HepG2 (cell line): Measurements from ENCODE around the gene BLCAP. TPM values are rescaled to one million over a fixed set of nuclear protein-coding genes. Genes with fewer than 3 reads are reported as not detected.

ENCODE experiments used
- CBFB ChIP-seq: sonication (generic); formaldehyde crosslinking; IDR thresholded peaks from 2 replicates; pipeline ENCODE4 v1.4.0; 2020; ENCODE audit warnings: missing genetic modification reagents
- KDM3A ChIP-seq: IDR thresholded peaks from 2 replicates; pipeline ENCODE4 v1.6.1; 2018; ENCODE audit warnings: low read depth, missing compliant biosample characterization
- RORA ChIP-seq: sonication (generic); formaldehyde crosslinking; IDR thresholded peaks from 2 replicates; pipeline ENCODE4 v1.5.0; 2020; ENCODE audit warnings: mild to moderate bottlenecking, missing genetic modification reagents, moderate library complexity
- SIX4 ChIP-seq: sonication (generic); formaldehyde crosslinking; IDR thresholded peaks from 2 replicates; pipeline ENCODE4 v1.4.0; 2020; ENCODE audit warnings: missing genetic modification reagents
- TBL1XR1 ChIP-seq: fragments of 150-350 bp; IDR thresholded peaks from 2 replicates; pipeline ENCODE4 v1.6.1; 2014; ENCODE audit warnings: borderline replicate concordance, low read length; ENCODE audit not compliant: partially characterized antibody
- TEAD2 ChIP-seq: sonication (generic); formaldehyde crosslinking; IDR thresholded peaks from 2 replicates; pipeline ENCODE4 v1.9.0; 2021; ENCODE audit warnings: missing genetic modification reagents
- ZC3H4 ChIP-seq: sonication (generic); formaldehyde crosslinking; IDR thresholded peaks from 2 replicates; pipeline ENCODE4 v1.4.0; 2020; ENCODE audit warnings: missing genetic modification reagents, borderline replicate concordance
- ZFAT ChIP-seq: sonication (generic); formaldehyde crosslinking; conservative IDR thresholded peaks from 2 replicates; pipeline ENCODE4 v1.8.1; 2023; ENCODE audit warnings: missing genetic modification reagents, inconsistent platforms
- ZFP36L2 ChIP-seq: sonication (generic); formaldehyde crosslinking; IDR thresholded peaks from 2 replicates; pipeline ENCODE4 v1.4.0; 2020; ENCODE audit warnings: missing genetic modification reagents
- ZFP62 ChIP-seq: sonication (generic); formaldehyde crosslinking; IDR thresholded peaks from 2 replicates; pipeline ENCODE4 v1.4.0; 2020; ENCODE audit warnings: missing genetic modification reagents
- ZNF260 ChIP-seq: sonication (generic); formaldehyde crosslinking; IDR thresholded peaks from 2 replicates; pipeline ENCODE4 v1.4.0; 2020; ENCODE audit warnings: missing genetic modification reagents, low read depth, mild to moderate bottlenecking, borderline replicate concordance
- ZNF3 ChIP-seq: IDR thresholded peaks from 2 replicates; pipeline ENCODE4 v1.7.0; 2017; ENCODE audit warnings: inconsistent platforms
- ZNF33B ChIP-seq: sonication (generic); formaldehyde crosslinking; IDR thresholded peaks from 2 replicates; pipeline ENCODE4 v1.5.1; 2020; ENCODE audit warnings: mild to moderate bottlenecking, missing genetic modification reagents
- ZNF567 ChIP-seq: sonication (generic); formaldehyde crosslinking; IDR thresholded peaks from 2 replicates; pipeline ENCODE4 v1.8.1; 2023; ENCODE audit warnings: mild to moderate bottlenecking, missing genetic modification reagents, borderline replicate concordance
- ZNF720 ChIP-seq: sonication (generic); formaldehyde crosslinking; IDR thresholded peaks from 2 replicates; pipeline ENCODE4 v1.4.0; 2020; ENCODE audit warnings: missing genetic modification reagents
- ZNF850 ChIP-seq: sonication (generic); formaldehyde crosslinking; conservative IDR thresholded peaks from 2 replicates; pipeline ENCODE4 v1.9.0; 2021; ENCODE audit warnings: mild to moderate bottlenecking, missing genetic modification reagents
- polyA plus RNA-seq, 8 experiments: library from polyadenylated mRNA; depleted of rRNA in 3 of 8; stranded (reverse) in 7 of 8; unstranded in 1 of 8; fragments of >200 nt; fragmentation: Illumina TruSeq in 4 of 8; extraction: Trizol in 4 of 8; gene quantifications; 2 replicates each; pipeline versions ENCODE4 v1.2.1 to v1.2.3, GENCODE V29; 2011 to 2016; ENCODE audit warnings: low read depth in 4 of 8, missing spikeins in 1 of 8, mixed read lengths in 1 of 8; ENCODE audit not compliant: insufficient read depth in 1 of 8
- total RNA-seq, 5 experiments: library from RNA; depleted of rRNA; stranded (reverse); fragments of >200 nt; fragmentation: Illumina TruSeq; extraction: Trizol; gene quantifications; 2 replicates each; pipeline ENCODE4 v1.2.3, GENCODE V29; 2016; ENCODE audit warnings: low read depth in 1 of 5
- TF ChIP-seq, protein P1 (sequence below): sonication (generic); formaldehyde crosslinking; IDR thresholded peaks from 2 replicates; pipeline ENCODE4 v1.4.0; 2020; ENCODE audit warnings: mild to moderate bottlenecking, missing genetic modification reagents
- TF ChIP-seq, protein P2 (sequence below): sonication (generic); formaldehyde crosslinking; IDR thresholded peaks from 2 replicates; pipeline ENCODE4 v1.5.1; 2020; ENCODE audit warnings: missing genetic modification reagents, mild to moderate bottlenecking, borderline replicate concordance
- TF ChIP-seq, protein P3 (sequence below): sonication (generic); formaldehyde crosslinking; IDR thresholded peaks from 2 replicates; pipeline ENCODE4 v1.5.1; 2020; ENCODE audit warnings: missing genetic modification reagents, mild to moderate bottlenecking, borderline replicate concordance
- TF ChIP-seq, protein P4 (sequence below): sonication (generic); formaldehyde crosslinking; IDR thresholded peaks from 2 replicates; pipeline ENCODE4 v1.9.0; 2022; ENCODE audit warnings: missing genetic modification reagents, mild to moderate bottlenecking, borderline replicate concordance
- TF ChIP-seq, protein P5 (sequence below): sonication (generic); formaldehyde crosslinking; IDR thresholded peaks from 2 replicates; pipeline ENCODE4 v1.5.0; 2020; ENCODE audit warnings: mild to moderate bottlenecking, missing genetic modification reagents

The BLCAP gene
- total and polyA plus RNA-seq, 2 of the 13 experiments (the other 11 are each of a cell fraction or from before 2014, with no cell fraction given) = 52.4 to 86.8 TPM

DNA sequence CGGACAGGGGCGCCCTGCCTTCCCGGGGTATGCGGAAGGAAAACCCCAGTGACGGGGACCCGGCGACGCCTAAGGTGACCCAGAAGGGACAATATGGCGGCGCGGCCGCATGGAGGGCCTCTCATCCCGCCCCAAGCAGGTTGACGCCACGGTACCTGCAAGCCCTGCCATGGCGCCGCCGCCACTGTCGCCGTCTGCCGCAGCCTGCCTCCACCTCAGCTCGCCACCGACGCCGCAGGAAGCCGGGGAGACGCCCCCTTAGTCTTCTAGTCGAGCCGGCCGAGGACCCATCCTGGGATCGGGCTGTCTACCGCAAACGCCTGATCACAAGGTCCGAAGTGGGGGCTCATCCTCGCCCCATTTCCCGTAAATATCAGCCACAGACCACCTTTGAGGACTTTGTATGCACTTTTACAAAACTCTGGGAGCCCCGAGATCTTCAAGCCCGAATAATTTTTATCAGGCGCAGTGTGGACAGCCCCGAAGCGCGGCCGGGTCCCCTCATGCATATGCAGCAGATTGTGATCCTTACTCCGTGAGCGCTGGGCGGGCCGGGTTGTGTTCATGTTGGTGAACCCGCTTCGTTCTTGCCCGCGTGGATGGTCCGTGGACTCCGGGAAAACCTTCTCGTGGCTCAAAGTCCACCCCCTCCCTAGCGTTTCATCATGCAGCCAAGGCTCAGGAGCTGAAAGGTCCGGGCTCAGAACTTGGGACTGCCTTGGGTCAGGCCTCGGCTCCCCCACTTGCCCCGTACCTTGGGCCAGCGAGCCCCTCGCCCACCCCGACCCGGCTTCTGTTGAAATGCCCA is at the start of gene BLCAP (continued):
- TF ChIP-seq, protein P1, sequence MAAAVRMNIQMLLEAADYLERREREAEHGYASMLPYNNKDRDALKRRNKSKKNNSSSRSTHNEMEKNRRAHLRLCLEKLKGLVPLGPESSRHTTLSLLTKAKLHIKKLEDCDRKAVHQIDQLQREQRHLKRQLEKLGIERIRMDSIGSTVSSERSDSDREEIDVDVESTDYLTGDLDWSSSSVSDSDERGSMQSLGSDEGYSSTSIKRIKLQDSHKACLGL (CRISPR knock-in tag) = peak; percentile 86
- TF ChIP-seq RORA (CRISPR knock-in tag) (no peak; the same call in 1 of the 2 replicates), ZNF260 (no peak), ZFP62 (CRISPR knock-in tag) (no peak), ZNF567 (peak; percentile 67), ZNF3 (CRISPR knock-in tag) (no peak), TEAD2 (CRISPR knock-in tag) (no peak), CBFB (CRISPR knock-in tag) (peak; percentile 88), TBL1XR1 (peak; percentile 74), ZNF850 (CRISPR knock-in tag) (peak; percentile 88; the same call in 1 of the 2 replicates), ZC3H4 (CRISPR knock-in tag) (0 out of 2 replicates have a peak, but pooled peaks have one; percentile 71), ZNF720 (CRISPR knock-in tag) (0 out of 2 replicates have a peak, but pooled peaks have one; percentile 25), ZNF33B (CRISPR knock-in tag) (no peak), KDM3A (CRISPR knock-in tag) (peak; percentile 83), ZFP36L2 (CRISPR knock-in tag) (peak; percentile 59), ZFAT (CRISPR knock-in tag) (no peak), SIX4 (CRISPR knock-in tag) (no peak)
- TF ChIP-seq, protein P2, sequence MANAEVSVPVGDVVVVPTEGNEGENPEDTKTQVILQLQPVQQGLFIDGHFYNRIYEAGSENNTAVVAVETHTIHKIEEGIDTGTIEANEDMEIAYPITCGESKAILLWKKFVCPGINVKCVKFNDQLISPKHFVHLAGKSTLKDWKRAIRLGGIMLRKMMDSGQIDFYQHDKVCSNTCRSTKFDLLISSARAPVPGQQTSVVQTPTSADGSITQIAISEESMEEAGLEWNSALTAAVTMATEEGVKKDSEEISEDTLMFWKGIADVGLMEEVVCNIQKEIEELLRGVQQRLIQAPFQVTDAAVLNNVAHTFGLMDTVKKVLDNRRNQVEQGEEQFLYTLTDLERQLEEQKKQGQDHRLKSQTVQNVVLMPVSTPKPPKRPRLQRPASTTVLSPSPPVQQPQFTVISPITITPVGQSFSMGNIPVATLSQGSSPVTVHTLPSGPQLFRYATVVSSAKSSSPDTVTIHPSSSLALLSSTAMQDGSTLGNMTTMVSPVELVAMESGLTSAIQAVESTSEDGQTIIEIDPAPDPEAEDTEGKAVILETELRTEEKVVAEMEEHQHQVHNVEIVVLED (CRISPR knock-in tag) = peak; percentile 79; the same call in 1 of the 2 replicates
- TF ChIP-seq, protein P3, sequence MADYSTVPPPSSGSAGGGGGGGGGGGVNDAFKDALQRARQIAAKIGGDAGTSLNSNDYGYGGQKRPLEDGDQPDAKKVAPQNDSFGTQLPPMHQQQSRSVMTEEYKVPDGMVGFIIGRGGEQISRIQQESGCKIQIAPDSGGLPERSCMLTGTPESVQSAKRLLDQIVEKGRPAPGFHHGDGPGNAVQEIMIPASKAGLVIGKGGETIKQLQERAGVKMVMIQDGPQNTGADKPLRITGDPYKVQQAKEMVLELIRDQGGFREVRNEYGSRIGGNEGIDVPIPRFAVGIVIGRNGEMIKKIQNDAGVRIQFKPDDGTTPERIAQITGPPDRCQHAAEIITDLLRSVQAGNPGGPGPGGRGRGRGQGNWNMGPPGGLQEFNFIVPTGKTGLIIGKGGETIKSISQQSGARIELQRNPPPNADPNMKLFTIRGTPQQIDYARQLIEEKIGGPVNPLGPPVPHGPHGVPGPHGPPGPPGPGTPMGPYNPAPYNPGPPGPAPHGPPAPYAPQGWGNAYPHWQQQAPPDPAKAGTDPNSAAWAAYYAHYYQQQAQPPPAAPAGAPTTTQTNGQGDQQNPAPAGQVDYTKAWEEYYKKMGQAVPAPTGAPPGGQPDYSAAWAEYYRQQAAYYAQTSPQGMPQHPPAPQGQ (CRISPR knock-in tag) = no peak
- TF ChIP-seq, protein P4, sequence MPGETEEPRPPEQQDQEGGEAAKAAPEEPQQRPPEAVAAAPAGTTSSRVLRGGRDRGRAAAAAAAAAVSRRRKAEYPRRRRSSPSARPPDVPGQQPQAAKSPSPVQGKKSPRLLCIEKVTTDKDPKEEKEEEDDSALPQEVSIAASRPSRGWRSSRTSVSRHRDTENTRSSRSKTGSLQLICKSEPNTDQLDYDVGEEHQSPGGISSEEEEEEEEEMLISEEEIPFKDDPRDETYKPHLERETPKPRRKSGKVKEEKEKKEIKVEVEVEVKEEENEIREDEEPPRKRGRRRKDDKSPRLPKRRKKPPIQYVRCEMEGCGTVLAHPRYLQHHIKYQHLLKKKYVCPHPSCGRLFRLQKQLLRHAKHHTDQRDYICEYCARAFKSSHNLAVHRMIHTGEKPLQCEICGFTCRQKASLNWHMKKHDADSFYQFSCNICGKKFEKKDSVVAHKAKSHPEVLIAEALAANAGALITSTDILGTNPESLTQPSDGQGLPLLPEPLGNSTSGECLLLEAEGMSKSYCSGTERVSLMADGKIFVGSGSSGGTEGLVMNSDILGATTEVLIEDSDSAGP (CRISPR knock-in tag) = peak; percentile 95
- TF ChIP-seq, protein P5, sequence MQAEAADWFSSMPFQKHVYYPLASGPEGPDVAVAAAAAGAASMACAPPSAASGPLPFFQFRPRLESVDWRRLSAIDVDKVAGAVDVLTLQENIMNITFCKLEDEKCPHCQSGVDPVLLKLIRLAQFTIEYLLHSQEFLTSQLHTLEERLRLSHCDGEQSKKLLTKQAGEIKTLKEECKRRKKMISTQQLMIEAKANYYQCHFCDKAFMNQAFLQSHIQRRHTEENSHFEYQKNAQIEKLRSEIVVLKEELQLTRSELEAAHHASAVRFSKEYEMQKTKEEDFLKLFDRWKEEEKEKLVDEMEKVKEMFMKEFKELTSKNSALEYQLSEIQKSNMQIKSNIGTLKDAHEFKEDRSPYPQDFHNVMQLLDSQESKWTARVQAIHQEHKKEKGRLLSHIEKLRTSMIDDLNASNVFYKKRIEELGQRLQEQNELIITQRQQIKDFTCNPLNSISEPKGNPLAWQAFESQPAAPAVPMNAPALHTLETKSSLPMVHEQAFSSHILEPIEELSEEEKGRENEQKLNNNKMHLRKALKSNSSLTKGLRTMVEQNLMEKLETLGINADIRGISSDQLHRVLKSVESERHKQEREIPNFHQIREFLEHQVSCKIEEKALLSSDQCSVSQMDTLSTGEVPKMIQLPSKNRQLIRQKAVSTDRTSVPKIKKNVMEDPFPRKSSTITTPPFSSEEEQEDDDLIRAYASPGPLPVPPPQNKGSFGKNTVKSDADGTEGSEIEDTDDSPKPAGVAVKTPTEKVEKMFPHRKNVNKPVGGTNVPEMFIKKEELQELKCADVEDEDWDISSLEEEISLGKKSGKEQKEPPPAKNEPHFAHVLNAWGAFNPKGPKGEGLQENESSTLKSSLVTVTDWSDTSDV = peak; percentile 83
